GM23338 (cell line): ENCODE data around the gene CAMKK2. TPM values are rescaled to one million over a fixed set of nuclear protein-coding genes. Genes with fewer than 3 reads are reported as not detected.
"Not testable (repeated sequence)": the region's sequence is repeated elsewhere in the genome, so short reads cannot be mapped to it uniquely, and the experiment has no call there.

Experiments
- ATAC-seq: fragments of 200-7000 bp; cut with Tn5 transposase; 3 replicates; pipeline ENCODE4 v1.9.1; 2020
- DNase-seq: peaks from one replicate; pipeline ENCODE4 v3.0.0-alpha.2; 2015; ENCODE audit warnings: low spot score
- H2AFZ ChIP-seq: fragments of 200-600 bp; sonication (generic); 2 replicates; pipeline ENCODE4 v1.8.0; 2016; ENCODE audit warnings: antibody characterized with exemption, mild to moderate bottlenecking, moderate library complexity
- H3F3A ChIP-seq: fragments of 200-600 bp; sonication (generic); replicated peaks from 2 replicates; pipeline ENCODE4 v1.8.0; 2017; ENCODE audit warnings: antibody characterized with exemption, mixed run types, low read depth
- H3K27ac ChIP-seq: fragments of 200-600 bp; sonication (generic); 2 replicates; pipeline ENCODE4 v1.6.1; 2016; ENCODE audit warnings: low read depth
- H3K27me3 ChIP-seq: fragments of 200-600 bp; sonication (generic); 2 replicates; pipeline ENCODE4 v1.8.0; 2016; ENCODE audit warnings: mild to moderate bottlenecking, mixed run types, moderate library complexity; ENCODE audit not compliant: insufficient read depth
- H3K36me3 ChIP-seq: fragments of 200-600 bp; sonication (generic); 2 replicates; pipeline ENCODE4 v1.8.0; 2016; ENCODE audit warnings: mild to moderate bottlenecking; ENCODE audit not compliant: insufficient read depth
- H3K4me1 ChIP-seq: fragments of 200-600 bp; sonication (generic); 2 replicates; pipeline ENCODE4 v1.8.0; 2016; ENCODE audit warnings: mild to moderate bottlenecking, moderate library complexity; ENCODE audit not compliant: insufficient read depth
- H3K4me2 ChIP-seq: fragments of 200-600 bp; sonication (generic); 2 replicates; pipeline ENCODE4 v1.7.1; 2017; ENCODE audit warnings: mixed run types
- H3K4me3 ChIP-seq: fragments of 200-600 bp; sonication (generic); 2 replicates; pipeline ENCODE4 v1.6.1; 2016; ENCODE audit warnings: mixed run types
- H3K79me2 ChIP-seq: fragments of 200-600 bp; sonication (generic); replicated peaks from 2 replicates; pipeline ENCODE4 v1.8.0; 2017; ENCODE audit warnings: mild to moderate bottlenecking; ENCODE audit not compliant: insufficient read depth
- H3K9me2 ChIP-seq: fragments of 200-600 bp; sonication (generic); 2 replicates; pipeline ENCODE4 v1.8.0; 2017; ENCODE audit not compliant: insufficient read depth
- H4K20me1 ChIP-seq: fragments of 200-600 bp; sonication (generic); replicated peaks from 2 replicates; pipeline ENCODE4 v1.8.0; 2017; ENCODE audit warnings: mild to moderate bottlenecking; ENCODE audit not compliant: insufficient read depth
- H3K27ac Mint-ChIP-seq: 2 replicates; pipeline ENCODE4 v1.8.0; 2020; ENCODE audit warnings: inconsistent platforms, mild to moderate bottlenecking, moderate library complexity, mixed read lengths
- H3K27me3 Mint-ChIP-seq: 3 replicates; pipeline ENCODE4 v1.8.0; 2022; ENCODE audit warnings: low read depth, mild to moderate bottlenecking, moderate library complexity, mixed read lengths, inconsistent platforms; ENCODE audit not compliant: insufficient read depth, poor library complexity
- H3K36me3 Mint-ChIP-seq: 3 replicates; pipeline ENCODE4 v1.8.0; 2021; ENCODE audit warnings: low read depth, mild to moderate bottlenecking, inconsistent platforms, moderate library complexity, mixed read lengths
- H3K4me1 Mint-ChIP-seq: 3 replicates; pipeline ENCODE4 v1.8.0; 2020; ENCODE audit warnings: mild to moderate bottlenecking, inconsistent platforms, mixed read lengths
- H3K4me3 Mint-ChIP-seq: 3 replicates; pipeline ENCODE4 v1.8.0; 2021; ENCODE audit warnings: moderate library complexity, mild to moderate bottlenecking, inconsistent platforms, mixed read lengths
- H3K9me3 Mint-ChIP-seq: 3 replicates; pipeline ENCODE4 v1.8.0; 2020; ENCODE audit warnings: moderate library complexity, mild to moderate bottlenecking, inconsistent platforms, mixed read lengths
- CREB1 ChIP-seq: fragments of 250-450 bp; sonication (Bioruptor Pico); IDR thresholded peaks from 2 replicates; pipeline ENCODE4 v1.5.0; 2020; ENCODE audit warnings: low read depth, mild to moderate bottlenecking, moderate library complexity
- JUNB ChIP-seq: IDR thresholded peaks from one replicate; pipeline ENCODE4 v1.6.1; 2016; ENCODE audit warnings: antibody characterized with exemption; ENCODE audit not compliant: unreplicated experiment
- polyA plus RNA-seq: library from polyadenylated mRNA; unstranded; fragments of >200 nt; fragmentation: Nextera tagmentation; extraction: Ambion mirVana; gene quantifications from 2 replicates; pipeline ENCODE4 v1.2.1, GENCODE V29; 2016
- total RNA-seq: library from RNA; depleted of rRNA; stranded (reverse); fragments of >200 nt; shearing (Covaris generic); gene quantifications from 2 replicates; pipeline ENCODE4 v1.2.3, GENCODE V29; 2014
- TF ChIP-seq, protein P1 (sequence below), 2 experiments: fragments of 200-600 bp in 1 of 2; sonication (generic) in 1 of 2; conservative IDR thresholded peaks; 2 replicates each; pipeline versions ENCODE4 v1.5.1 to v1.6.1; 2016 to 2017; ENCODE audit warnings: antibody characterized with exemption in 2 of 2, low read depth in 2 of 2, mild to moderate bottlenecking in 2 of 2, moderate library complexity in 1 of 2
- TF ChIP-seq, protein P2 (sequence below): IDR thresholded peaks from one replicate; pipeline ENCODE4 v1.6.1; 2018; ENCODE audit warnings: antibody characterized with exemption; ENCODE audit not compliant: unreplicated experiment

CAMKK2 gene
- total and polyA plus RNA-seq, 2 experiments from 2014 or later, result 10.3 to 26.4 TPM

DNA sequence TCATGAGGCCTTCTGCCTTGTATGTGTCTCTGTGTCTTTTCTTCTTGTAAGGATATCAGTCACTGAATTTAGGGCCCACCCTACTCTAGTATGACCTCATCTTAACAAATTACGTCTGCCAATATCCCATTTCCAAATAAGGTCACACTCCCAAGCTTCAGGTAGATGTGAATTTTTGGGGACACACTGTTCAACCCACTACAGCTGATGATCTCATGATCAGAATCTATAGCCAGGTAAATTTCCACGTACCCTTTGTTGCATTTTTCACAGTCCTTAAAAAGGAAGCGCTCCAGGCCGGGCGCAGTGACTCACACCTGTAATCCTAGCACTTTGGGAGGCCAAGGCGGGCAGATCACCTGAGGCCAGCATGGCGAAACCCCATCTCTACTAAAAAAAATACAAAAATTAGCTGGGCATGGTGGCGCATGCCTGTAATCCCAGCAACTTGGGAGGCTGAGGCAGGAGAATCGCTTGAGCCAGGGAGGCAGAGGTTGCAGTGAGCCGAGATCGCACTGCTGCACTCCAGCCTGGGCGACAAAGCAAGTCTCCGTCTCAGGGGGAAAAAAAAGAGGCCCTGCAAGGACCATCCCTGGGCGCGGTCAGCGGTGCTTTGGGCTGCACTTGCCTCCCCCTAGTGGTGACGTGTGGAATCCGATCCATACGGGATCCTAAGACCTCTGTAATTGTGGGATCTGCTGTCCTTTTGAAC is 66.5 kb downstream of the CAMKK2 start:
- TF ChIP-seq CREB1, result peak; percentile 39; the same call in 1 of the 2 replicates
- TF ChIP-seq, protein P1, sequence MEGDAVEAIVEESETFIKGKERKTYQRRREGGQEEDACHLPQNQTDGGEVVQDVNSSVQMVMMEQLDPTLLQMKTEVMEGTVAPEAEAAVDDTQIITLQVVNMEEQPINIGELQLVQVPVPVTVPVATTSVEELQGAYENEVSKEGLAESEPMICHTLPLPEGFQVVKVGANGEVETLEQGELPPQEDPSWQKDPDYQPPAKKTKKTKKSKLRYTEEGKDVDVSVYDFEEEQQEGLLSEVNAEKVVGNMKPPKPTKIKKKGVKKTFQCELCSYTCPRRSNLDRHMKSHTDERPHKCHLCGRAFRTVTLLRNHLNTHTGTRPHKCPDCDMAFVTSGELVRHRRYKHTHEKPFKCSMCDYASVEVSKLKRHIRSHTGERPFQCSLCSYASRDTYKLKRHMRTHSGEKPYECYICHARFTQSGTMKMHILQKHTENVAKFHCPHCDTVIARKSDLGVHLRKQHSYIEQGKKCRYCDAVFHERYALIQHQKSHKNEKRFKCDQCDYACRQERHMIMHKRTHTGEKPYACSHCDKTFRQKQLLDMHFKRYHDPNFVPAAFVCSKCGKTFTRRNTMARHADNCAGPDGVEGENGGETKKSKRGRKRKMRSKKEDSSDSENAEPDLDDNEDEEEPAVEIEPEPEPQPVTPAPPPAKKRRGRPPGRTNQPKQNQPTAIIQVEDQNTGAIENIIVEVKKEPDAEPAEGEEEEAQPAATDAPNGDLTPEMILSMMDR (conservative IDR thresholded peaks at IDR 0.05; ENCODE audit: low read depth in 2 of 2), result peak; percentile 93 to 95

DNA sequence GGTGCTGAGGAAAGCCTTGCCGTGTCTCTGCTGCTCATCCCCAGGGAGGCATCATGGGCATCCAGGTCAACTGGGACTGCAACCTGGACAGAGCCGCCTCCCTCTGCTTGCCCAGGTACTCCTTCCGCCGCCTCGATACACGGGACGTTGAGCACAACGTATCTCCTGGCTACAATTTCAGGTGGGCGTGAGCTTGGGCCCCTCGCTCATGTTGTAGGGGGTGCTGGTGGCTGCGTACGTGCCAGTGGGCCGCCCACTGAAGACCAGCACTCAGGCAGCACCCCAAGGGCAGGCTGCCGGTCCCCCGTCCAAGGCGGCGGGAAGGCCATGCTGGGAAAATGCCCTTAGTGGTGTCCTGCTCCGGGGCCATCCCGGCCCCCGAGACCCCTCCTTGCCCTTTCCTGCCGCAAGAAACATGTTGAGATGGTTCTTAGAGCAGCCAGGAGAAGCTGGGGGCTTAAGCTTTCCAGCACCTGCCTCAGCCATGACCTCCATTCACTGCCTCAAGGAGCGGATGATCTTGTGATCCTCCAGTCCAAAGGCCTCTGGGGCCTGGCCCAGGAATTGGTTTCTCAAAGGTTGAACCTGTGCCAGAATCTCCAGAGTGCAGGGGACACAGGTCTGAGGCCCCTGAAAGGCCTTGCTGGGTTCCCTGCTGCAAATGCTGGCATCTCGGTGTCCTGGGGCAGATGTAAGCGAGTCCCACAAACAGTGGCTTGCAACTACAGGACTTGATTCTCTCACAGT is 67.4 kb downstream of the CAMKK2 start:
- Histone ChIP-seq H3K27ac (no peak overlapping the region; the same call in 1 of the 2 replicates), H3K27me3 (no peaks in the 10 kb centered on the region), H3F3A (no peaks in the 10 kb centered on the region), H3K9me2 (no peaks in the 10 kb centered on the region), H3K4me1 (no peaks in the 10 kb centered on the region), H4K20me1 (no peaks in the 10 kb centered on the region), H3K36me3 (0 out of 2 replicates have a peak, but pooled peaks cover 2% of the 10 kb centered on the region), H3K79me2 (no peaks in the 10 kb centered on the region), H3K4me2 (no peak overlapping the region), H2AFZ (no peak overlapping the region), H3K4me3 (no peak overlapping the region)
- Mint-ChIP-seq H3K27me3 (peaks cover 2% of the 10 kb centered on the region), H3K4me1 (peaks cover 3% of the 10 kb centered on the region; the same call in 2 of the 3 replicates), H3K36me3 (peaks cover 3% of the 10 kb centered on the region), H3K27ac (no peak overlapping the region), H3K9me3 (no peaks in the 10 kb centered on the region), H3K4me3 (no peak overlapping the region)
- no peak for ATAC-seq
- no peak for DNase-seq
- TF ChIP-seq, protein P1 (conservative IDR thresholded peaks at IDR 0.05; ENCODE audit: low read depth in 2 of 2), result no peak
- TF ChIP-seq, protein P2, sequence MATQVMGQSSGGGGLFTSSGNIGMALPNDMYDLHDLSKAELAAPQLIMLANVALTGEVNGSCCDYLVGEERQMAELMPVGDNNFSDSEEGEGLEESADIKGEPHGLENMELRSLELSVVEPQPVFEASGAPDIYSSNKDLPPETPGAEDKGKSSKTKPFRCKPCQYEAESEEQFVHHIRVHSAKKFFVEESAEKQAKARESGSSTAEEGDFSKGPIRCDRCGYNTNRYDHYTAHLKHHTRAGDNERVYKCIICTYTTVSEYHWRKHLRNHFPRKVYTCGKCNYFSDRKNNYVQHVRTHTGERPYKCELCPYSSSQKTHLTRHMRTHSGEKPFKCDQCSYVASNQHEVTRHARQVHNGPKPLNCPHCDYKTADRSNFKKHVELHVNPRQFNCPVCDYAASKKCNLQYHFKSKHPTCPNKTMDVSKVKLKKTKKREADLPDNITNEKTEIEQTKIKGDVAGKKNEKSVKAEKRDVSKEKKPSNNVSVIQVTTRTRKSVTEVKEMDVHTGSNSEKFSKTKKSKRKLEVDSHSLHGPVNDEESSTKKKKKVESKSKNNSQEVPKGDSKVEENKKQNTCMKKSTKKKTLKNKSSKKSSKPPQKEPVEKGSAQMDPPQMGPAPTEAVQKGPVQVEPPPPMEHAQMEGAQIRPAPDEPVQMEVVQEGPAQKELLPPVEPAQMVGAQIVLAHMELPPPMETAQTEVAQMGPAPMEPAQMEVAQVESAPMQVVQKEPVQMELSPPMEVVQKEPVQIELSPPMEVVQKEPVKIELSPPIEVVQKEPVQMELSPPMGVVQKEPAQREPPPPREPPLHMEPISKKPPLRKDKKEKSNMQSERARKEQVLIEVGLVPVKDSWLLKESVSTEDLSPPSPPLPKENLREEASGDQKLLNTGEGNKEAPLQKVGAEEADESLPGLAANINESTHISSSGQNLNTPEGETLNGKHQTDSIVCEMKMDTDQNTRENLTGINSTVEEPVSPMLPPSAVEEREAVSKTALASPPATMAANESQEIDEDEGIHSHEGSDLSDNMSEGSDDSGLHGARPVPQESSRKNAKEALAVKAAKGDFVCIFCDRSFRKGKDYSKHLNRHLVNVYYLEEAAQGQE, result no peak
- TF ChIP-seq JUNB, result no peak

More for the DNA sequence above, 66.5 kb downstream of the CAMKK2 start:
- not testable (repeated sequence) for H3K4me3 ChIP-seq, H3K27me3 Mint-ChIP-seq, H3K36me3 ChIP-seq, H3K79me2 ChIP-seq, H3K4me3 Mint-ChIP-seq, H3K9me2 ChIP-seq, H3K4me1 ChIP-seq, H3F3A ChIP-seq, H4K20me1 ChIP-seq, H3K36me3 Mint-ChIP-seq, H3K9me3 Mint-ChIP-seq, H3K27me3 ChIP-seq, H3K4me1 Mint-ChIP-seq, H3K27ac ChIP-seq, H2AFZ ChIP-seq
- ATAC-seq (peak; percentile 90), DNase-seq (peak; percentile 97)
- H3K4me2 ChIP-seq, result 0 out of 2 replicates have a peak overlapping the region, but pooled peaks have one; percentile 54
- H3K27ac Mint-ChIP-seq, result peak overlapping the region; percentile 7; the same call in 1 of the 2 replicates
